HG03097 (cell line): ENCODE results near the gene ORMDL3.
"Not testable (repeated sequence)": the region's sequence is repeated elsewhere in the genome, so short reads cannot be mapped to it uniquely, and the experiment has no call there.

Experiments used
- ATAC-seq: cut with Tn5 transposase; IDR thresholded peaks from one replicate; pipeline ENCODE4 v1.9.1; 2021; ENCODE audit not compliant: unreplicated experiment, low FRiP score

ORMDL3 gene

GRCh38 chr17:39925282-39926134 is 1.9 kb downstream of the ORMDL3 start:
- ATAC-seq = no peak

GRCh38 chr17:39924691-39925055 is 2.7 kb downstream of the ORMDL3 start:
- ATAC-seq = no peak

GRCh38 chr17:39923836-39924690 is 3.3 kb downstream of the ORMDL3 start:
- no peak for ATAC-seq

- no peak for ATAC-seq
Measured at GRCh38 chr17:39923230-39923629, 4.2 kb downstream of the ORMDL3 start.

GRCh38 chr17:39922006-39922405 is 5.4 kb downstream of the ORMDL3 start:
- no peak for ATAC-seq

GRCh38 chr17:39921323-39921722 is 6.1 kb downstream of the ORMDL3 start:
- no peak for ATAC-seq

- ATAC-seq = no peak
Measured at GRCh38 chr17:39920218-39921210, 6.9 kb downstream of the ORMDL3 start.

- no peak for ATAC-seq
Measured at GRCh38 chr17:39919087-39919683, 8.2 kb downstream of the ORMDL3 start.

GRCh38 chr17:39916918-39917317 is 10.5 kb downstream of the ORMDL3 start:
- no peak for ATAC-seq

- ATAC-seq = no peak
Measured at GRCh38 chr17:39915559-39915958, 11.8 kb downstream of the ORMDL3 start.

- no peak for ATAC-seq
Measured at GRCh38 chr17:39913989-39914388, 13.4 kb downstream of the ORMDL3 start.

GRCh38 chr17:39908789-39909352 is 18.5 kb downstream of the ORMDL3 start:
- ATAC-seq = no peak

- no peak for ATAC-seq
Measured at GRCh38 chr17:39904990-39905288, 22.5 kb downstream of the ORMDL3 start.

- ATAC-seq = no peak
Measured at GRCh38 chr17:39903158-39903884, 24.1 kb downstream of the ORMDL3 start.

GRCh38 chr17:39902027-39902426 is 25.4 kb downstream of the ORMDL3 start:
- ATAC-seq = not testable (repeated sequence)

- no peak for ATAC-seq
Measured at GRCh38 chr17:39899215-39899614, 28.2 kb downstream of the ORMDL3 start.

- no peak for ATAC-seq
Measured at GRCh38 chr17:39898088-39898487, 29.3 kb downstream of the ORMDL3 start.

- no peak for ATAC-seq
Measured at GRCh38 chr17:39894681-39895376, 32.6 kb downstream of the ORMDL3 start.

- ATAC-seq = no peak
Measured at GRCh38 chr17:39889200-39889599, 38.2 kb downstream of the ORMDL3 start.
